SK-N-DZ (cell line): ENCODE results near the gene INTS6.

ENCODE experiments used
- DNase-seq: peaks from one replicate; pipeline ENCODE4 v3.0.0-alpha.2; 2015; ENCODE audit warnings: low spot score
- small RNA-seq, 2 experiments: library from RNA; depleted of rRNA; stranded (forward); fragments of <200 nt; gene quantifications; one replicate each; pipeline ENCODE3, GENCODE V24; 2014

The INTS6 gene

GRCh38 chr13:51318876-51319275 lies 134.0 kb downstream of the INTS6 start:
- no peak for DNase-seq

- no peak for DNase-seq
Observed at GRCh38 chr13:51318015-51318414, 134.8 kb downstream of the INTS6 start.

- no peak for DNase-seq
Observed at GRCh38 chr13:51317262-51317661, 135.6 kb downstream of the INTS6 start.

GRCh38 chr13:51313619-51314018 lies 139.2 kb downstream of the INTS6 start:
- no peak for DNase-seq

GRCh38 chr13:51311957-51312520 lies 140.8 kb downstream of the INTS6 start:
- no peak for DNase-seq

Small RNA genes within 50 kb of the gene (small RNA-seq; reads per million reads assigned to genes)
- gene MIR5693 (0 reads per million in 2 experiments), gene RN7SL320P (0 to 0.27 reads per million in 2 experiments), gene SNRPGP11 (0 reads per million in 2 experiments)
